Dendritic cell treated with granulocyte-macrophage colony-stimulating factor and Interleukin-4, amounts not matched to agents 40 ng/mL and 50 ng/mL, for 4 days (primary cell): ENCODE data around the gene GALNT12.

ENCODE experiments used
- H3K27ac Mint-ChIP-seq: one replicate; pipeline ENCODE4 v1.8.0; 2022; ENCODE audit warnings: mild to moderate bottlenecking, mixed read lengths
- H3K27me3 Mint-ChIP-seq: one replicate; pipeline ENCODE4 v1.8.0; 2022; ENCODE audit warnings: mild to moderate bottlenecking, mixed read lengths
- H3K36me3 Mint-ChIP-seq: one replicate; pipeline ENCODE4 v1.8.0; 2022; ENCODE audit warnings: low read depth, mixed read lengths
- H3K4me1 Mint-ChIP-seq: one replicate; pipeline ENCODE4 v1.8.0; 2022; ENCODE audit warnings: low read depth, mixed read lengths
- H3K4me3 Mint-ChIP-seq: one replicate; pipeline ENCODE4 v1.8.0; 2022; ENCODE audit warnings: mild to moderate bottlenecking, moderate library complexity, mixed read lengths
- H3K9me3 Mint-ChIP-seq: one replicate; pipeline ENCODE4 v1.8.0; 2022; ENCODE audit warnings: mixed read lengths
- intact Hi-C: fragments of 100-400 bp; cut with micrococcal nuclease; formaldehyde crosslinking; loops from one replicate; pipeline ENCODE4 v1.15.0; 2022

GALNT12 gene

GRCh38 chr9:98883276-98883675 is 75.8 kb downstream of the GALNT12 start:
- Mint-ChIP-seq H3K27me3 (peaks cover 8% of the 10 kb centered on the region), H3K9me3 (no peaks in the 10 kb centered on the region), H3K27ac (no peak overlapping the region), H3K4me1 (no peaks in the 10 kb centered on the region), H3K36me3 (no peaks in the 10 kb centered on the region), H3K4me3 (no peak overlapping the region)
- intact Hi-C loops: no loop called here

GRCh38 chr9:98884849-98885248 is 77.4 kb downstream of the GALNT12 start:
- H3K27me3 Mint-ChIP-seq: peaks cover 4% of the 10 kb centered on the region

GRCh38 chr9:98885575-98886295 is 78.3 kb downstream of the GALNT12 start:
- intact Hi-C loops: no loop called here
- Mint-ChIP-seq H3K4me3 (no peak overlapping the region), H3K9me3 (no peaks in the 10 kb centered on the region), H3K27me3 (peaks cover 4% of the 10 kb centered on the region), H3K36me3 (no peaks in the 10 kb centered on the region), H3K27ac (no peak overlapping the region), H3K4me1 (no peaks in the 10 kb centered on the region)

More at GRCh38 chr9:98884849-98885248, 77.4 kb downstream of the GALNT12 start:
- Mint-ChIP-seq H3K36me3 (no peaks in the 10 kb centered on the region), H3K27ac (no peak overlapping the region), H3K9me3 (no peaks in the 10 kb centered on the region), H3K4me1 (no peaks in the 10 kb centered on the region), H3K4me3 (no peak overlapping the region)
- intact Hi-C loops: no loop called here

GRCh38 chr9:98886691-98887229 is 79.3 kb downstream of the GALNT12 start:
- Mint-ChIP-seq H3K9me3 (no peaks in the 10 kb centered on the region), H3K4me3 (no peak overlapping the region)

GRCh38 chr9:98887918-98888510 is 80.5 kb downstream of the GALNT12 start:
- H3K4me3 Mint-ChIP-seq: no peak overlapping the region
- no peak overlapping the region for H3K27ac Mint-ChIP-seq
- no peaks in the 10 kb centered on the region for H3K9me3 Mint-ChIP-seq
- intact Hi-C loops: no loop called here
- no peaks in the 10 kb centered on the region for H3K4me1 Mint-ChIP-seq
- peaks cover 4% of the 10 kb centered on the region for H3K27me3 Mint-ChIP-seq
- no peaks in the 10 kb centered on the region for H3K36me3 Mint-ChIP-seq

More at GRCh38 chr9:98886691-98887229, 79.3 kb downstream of the GALNT12 start:
- Mint-ChIP-seq H3K4me1 (no peaks in the 10 kb centered on the region), H3K36me3 (no peaks in the 10 kb centered on the region), H3K27me3 (peaks cover 4% of the 10 kb centered on the region), H3K27ac (no peak overlapping the region)
- intact Hi-C loops: no loop called here

- Mint-ChIP-seq H3K36me3 (no peaks in the 10 kb centered on the region), H3K4me3 (no peak overlapping the region), H3K4me1 (no peaks in the 10 kb centered on the region), H3K27me3 (peaks cover 4% of the 10 kb centered on the region), H3K9me3 (no peaks in the 10 kb centered on the region), H3K27ac (no peak overlapping the region)
- intact Hi-C loops: no loop called here
These were observed 81.4 kb downstream of the GALNT12 start for GRCh38 chr9:98888801-98889421.

GRCh38 chr9:98890256-98890655 is 82.8 kb downstream of the GALNT12 start:
- H3K4me1 Mint-ChIP-seq: no peaks in the 10 kb centered on the region
- no peak overlapping the region for H3K4me3 Mint-ChIP-seq
- H3K27ac Mint-ChIP-seq: no peak overlapping the region
- no peaks in the 10 kb centered on the region for H3K9me3 Mint-ChIP-seq
- no peaks in the 10 kb centered on the region for H3K36me3 Mint-ChIP-seq
- intact Hi-C loops: no loop called here
- H3K27me3 Mint-ChIP-seq: peaks cover 3% of the 10 kb centered on the region

GRCh38 chr9:98892288-98892687 is 84.8 kb downstream of the GALNT12 start:
- Mint-ChIP-seq H3K4me1 (no peaks in the 10 kb centered on the region), H3K36me3 (no peaks in the 10 kb centered on the region), H3K9me3 (no peaks in the 10 kb centered on the region), H3K27me3 (no peaks in the 10 kb centered on the region), H3K4me3 (no peak overlapping the region), H3K27ac (no peak overlapping the region)
- intact Hi-C loops: no loop called here

- no peak overlapping the region for H3K27ac Mint-ChIP-seq
- H3K9me3 Mint-ChIP-seq: no peaks in the 10 kb centered on the region
- intact Hi-C loops: no loop called here
- H3K36me3 Mint-ChIP-seq: no peaks in the 10 kb centered on the region
- no peaks in the 10 kb centered on the region for H3K27me3 Mint-ChIP-seq
- no peak overlapping the region for H3K4me3 Mint-ChIP-seq
- H3K4me1 Mint-ChIP-seq: no peaks in the 10 kb centered on the region
These were observed 85.2 kb downstream of the GALNT12 start for GRCh38 chr9:98892690-98893089.

GRCh38 chr9:98894171-98894570 is 86.7 kb downstream of the GALNT12 start:
- H3K4me3 Mint-ChIP-seq: no peak overlapping the region

GRCh38 chr9:98894761-98895160 is 87.3 kb downstream of the GALNT12 start:
- peaks cover 5% of the 10 kb centered on the region for H3K4me1 Mint-ChIP-seq
- no peaks in the 10 kb centered on the region for H3K9me3 Mint-ChIP-seq
- intact Hi-C loops: no loop called here
- H3K36me3 Mint-ChIP-seq: no peaks in the 10 kb centered on the region
- no peak overlapping the region for H3K27ac Mint-ChIP-seq
- H3K27me3 Mint-ChIP-seq: no peaks in the 10 kb centered on the region
- H3K4me3 Mint-ChIP-seq: no peak overlapping the region

More at GRCh38 chr9:98894171-98894570, 86.7 kb downstream of the GALNT12 start:
- Mint-ChIP-seq H3K9me3 (no peaks in the 10 kb centered on the region), H3K27me3 (no peaks in the 10 kb centered on the region), H3K27ac (no peak overlapping the region), H3K4me1 (no peaks in the 10 kb centered on the region), H3K36me3 (no peaks in the 10 kb centered on the region)
- intact Hi-C loops: no loop called here

GRCh38 chr9:98896632-98897031 is 89.2 kb downstream of the GALNT12 start:
- H3K36me3 Mint-ChIP-seq: no peaks in the 10 kb centered on the region
- H3K4me1 Mint-ChIP-seq: peaks cover 6% of the 10 kb centered on the region
- intact Hi-C loops: no loop called here
- H3K27ac Mint-ChIP-seq: no peak overlapping the region
- H3K27me3 Mint-ChIP-seq: no peaks in the 10 kb centered on the region
- H3K4me3 Mint-ChIP-seq: no peak overlapping the region
- H3K9me3 Mint-ChIP-seq: no peaks in the 10 kb centered on the region

- peaks cover 6% of the 10 kb centered on the region for H3K4me1 Mint-ChIP-seq
- intact Hi-C loops: no loop called here
- H3K27ac Mint-ChIP-seq: no peak overlapping the region
- H3K36me3 Mint-ChIP-seq: no peaks in the 10 kb centered on the region
- no peak overlapping the region for H3K4me3 Mint-ChIP-seq
- H3K27me3 Mint-ChIP-seq: no peaks in the 10 kb centered on the region
- H3K9me3 Mint-ChIP-seq: no peaks in the 10 kb centered on the region
These were observed 90.3 kb downstream of the GALNT12 start for GRCh38 chr9:98897745-98898144.

- Mint-ChIP-seq H3K27me3 (peaks cover 6% of the 10 kb centered on the region), H3K27ac (no peak overlapping the region), H3K4me1 (peaks cover 6% of the 10 kb centered on the region), H3K4me3 (no peak overlapping the region), H3K36me3 (no peaks in the 10 kb centered on the region), H3K9me3 (no peaks in the 10 kb centered on the region)
- intact Hi-C loops: no loop called here
These were observed 92.1 kb downstream of the GALNT12 start for GRCh38 chr9:98899408-98900056.
